IPS-18c (cell line): ENCODE measurements around the gene CSGALNACT2.
"Not testable (repeated sequence)": the region's sequence is repeated elsewhere in the genome, so short reads cannot be mapped to it uniquely, and the experiment has no call there.

ENCODE experiments used
- H3K4me3 ChIP-seq: 2 replicates; pipeline ENCODE4 v1.7.0; 2013; ENCODE audit warnings: low read depth, mild to moderate bottlenecking, low read length, moderate library complexity; ENCODE audit not compliant: insufficient read depth
- H3K9me3 ChIP-seq: one replicate; pipeline ENCODE4 v1.6.1; 2013; ENCODE audit warnings: mild to moderate bottlenecking, low read length, moderate library complexity; ENCODE audit not compliant: control insufficient read depth, insufficient read depth

The CSGALNACT2 gene

DNA sequence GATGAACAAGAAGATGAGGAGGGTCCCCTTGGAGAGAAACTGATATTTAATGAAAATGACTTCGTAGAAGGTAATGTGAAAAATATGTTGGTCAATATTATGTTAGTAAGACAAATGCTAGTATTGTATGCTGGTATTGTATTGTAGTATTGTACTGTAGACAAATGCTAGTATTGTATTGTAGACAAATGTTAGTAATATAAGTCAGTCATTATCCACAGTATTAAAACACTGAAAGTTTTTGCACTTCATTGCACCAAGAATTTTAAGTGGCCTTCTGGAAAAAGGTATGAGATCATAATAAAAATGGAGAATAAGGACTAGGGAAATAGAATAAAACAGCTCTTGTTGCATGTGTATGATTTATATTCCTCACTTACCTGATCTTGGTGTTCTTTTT is 17.5 kb downstream of the CSGALNACT2 start:
- no peak overlapping the region for H3K4me3 ChIP-seq
- no peaks in the 10 kb centered on the region for H3K9me3 ChIP-seq

DNA sequence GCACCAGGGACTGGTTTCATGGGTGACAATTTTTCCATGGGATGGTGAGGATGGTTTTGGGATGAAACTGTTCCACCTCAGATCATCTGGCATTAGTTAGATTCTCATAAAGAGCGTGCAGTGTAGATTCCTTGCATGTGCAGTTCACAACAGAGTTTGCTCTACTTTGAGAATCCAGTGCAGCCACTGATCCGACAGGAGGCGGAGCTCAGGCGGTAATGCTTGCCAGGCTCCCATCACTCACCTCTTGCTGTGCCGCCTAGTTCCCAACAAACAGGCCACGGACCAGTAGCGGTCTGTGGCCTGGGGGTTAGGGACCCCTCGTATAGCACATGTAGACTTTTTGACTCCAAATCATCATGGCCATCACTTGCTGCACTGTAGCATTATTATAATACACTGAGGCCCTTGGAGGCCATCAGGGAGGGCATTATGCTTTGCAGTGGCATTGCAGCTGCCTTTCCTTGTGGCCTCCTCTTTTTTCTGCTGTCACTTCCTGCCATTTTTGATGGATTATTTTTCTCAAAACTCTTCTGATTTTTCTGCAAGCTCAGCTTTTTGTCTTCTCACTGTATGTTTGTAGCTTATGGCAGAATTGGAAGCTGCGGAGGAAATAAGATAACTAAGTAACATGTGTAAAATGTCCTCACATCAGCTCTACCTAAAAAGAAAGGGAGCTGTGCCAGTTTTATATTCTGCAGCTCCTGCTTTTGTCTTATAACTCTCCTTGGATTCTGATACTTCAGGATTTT is 18.5 kb downstream of the CSGALNACT2 start:
- Histone ChIP-seq H3K4me3 (no peak overlapping the region), H3K9me3 (no peaks in the 10 kb centered on the region)

DNA sequence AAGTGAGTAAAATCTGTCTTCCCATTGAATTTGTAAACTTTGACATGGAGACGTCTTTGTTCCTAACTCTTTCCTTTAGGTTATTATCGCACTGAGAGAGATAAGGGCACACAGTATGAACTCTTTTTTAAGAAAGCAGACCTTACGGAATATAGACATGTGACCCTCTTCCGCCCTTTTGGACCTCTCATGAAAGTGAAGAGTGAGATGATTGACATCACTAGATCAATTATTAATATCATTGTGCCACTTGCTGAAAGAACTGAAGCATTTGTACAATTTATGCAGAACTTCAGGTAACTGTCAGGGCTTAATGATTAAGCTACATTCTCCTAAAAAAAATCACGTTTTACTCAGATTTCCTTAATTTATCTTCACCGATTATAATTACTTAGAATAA is 20.4 kb downstream of the CSGALNACT2 start:
- H3K9me3 ChIP-seq = no peaks in the 10 kb centered on the region

DNA sequence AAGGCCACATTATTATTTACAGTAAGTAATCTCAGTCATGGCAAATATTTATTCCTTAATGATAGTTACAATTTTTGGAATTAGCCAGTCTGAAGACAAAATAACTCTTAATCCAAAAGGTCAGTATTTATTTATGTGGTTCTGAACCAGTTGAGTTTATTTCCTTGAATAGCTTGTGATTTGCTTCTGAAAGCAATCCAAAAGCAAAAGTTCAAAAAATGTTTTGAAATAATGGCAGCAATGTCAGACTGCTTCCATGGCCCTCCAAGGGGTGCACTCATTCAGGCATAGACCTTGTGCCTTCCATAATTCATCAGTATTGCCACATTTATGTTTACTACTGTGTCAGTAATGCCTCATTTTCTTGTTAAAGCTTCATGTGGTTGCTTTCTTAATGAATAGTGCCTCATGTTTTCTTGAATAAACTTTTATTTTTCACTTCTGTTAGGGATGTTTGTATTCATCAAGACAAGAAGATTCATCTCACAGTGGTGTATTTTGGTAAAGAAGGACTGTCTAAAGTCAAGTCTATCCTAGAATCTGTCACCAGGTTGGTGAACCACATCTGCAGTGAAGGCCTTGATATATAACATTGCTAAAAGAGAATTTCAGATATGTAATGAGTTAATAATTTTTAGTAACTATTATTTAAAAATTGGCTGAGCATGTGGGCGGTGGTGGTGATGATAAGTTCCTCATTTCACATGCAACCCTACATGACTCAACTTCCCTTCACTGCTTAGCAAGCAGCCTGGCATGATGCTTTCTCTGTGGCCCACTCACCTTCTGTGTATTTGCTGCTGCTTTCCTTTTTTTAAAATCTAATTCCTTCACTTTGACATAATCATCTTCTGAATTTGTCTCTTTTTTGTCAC is 22.0 kb downstream of the CSGALNACT2 start:
- no peak overlapping the region for H3K4me3 ChIP-seq
- no peaks in the 10 kb centered on the region for H3K9me3 ChIP-seq

More for the DNA sequence above, 20.4 kb downstream of the CSGALNACT2 start:
- H3K4me3 ChIP-seq = no peak overlapping the region

DNA sequence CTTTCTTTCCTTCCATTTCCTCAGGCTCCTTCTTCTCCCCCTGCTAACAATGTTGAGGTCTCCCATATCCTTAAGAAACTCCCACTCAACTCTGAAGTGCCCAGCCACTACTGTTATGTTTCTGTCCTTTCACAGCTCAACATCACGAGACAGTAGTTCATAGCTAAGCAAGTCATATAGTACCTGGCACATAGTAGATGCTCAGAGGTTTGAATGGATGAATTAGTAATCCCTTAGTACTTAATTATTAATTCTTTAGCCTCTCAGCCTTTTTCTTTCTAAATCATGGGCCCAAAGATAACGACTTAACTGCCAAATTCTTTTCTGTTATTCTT is 22.6 kb downstream of the CSGALNACT2 start:
- Histone ChIP-seq H3K4me3 (no peak overlapping the region), H3K9me3 (no peaks in the 10 kb centered on the region)

DNA sequence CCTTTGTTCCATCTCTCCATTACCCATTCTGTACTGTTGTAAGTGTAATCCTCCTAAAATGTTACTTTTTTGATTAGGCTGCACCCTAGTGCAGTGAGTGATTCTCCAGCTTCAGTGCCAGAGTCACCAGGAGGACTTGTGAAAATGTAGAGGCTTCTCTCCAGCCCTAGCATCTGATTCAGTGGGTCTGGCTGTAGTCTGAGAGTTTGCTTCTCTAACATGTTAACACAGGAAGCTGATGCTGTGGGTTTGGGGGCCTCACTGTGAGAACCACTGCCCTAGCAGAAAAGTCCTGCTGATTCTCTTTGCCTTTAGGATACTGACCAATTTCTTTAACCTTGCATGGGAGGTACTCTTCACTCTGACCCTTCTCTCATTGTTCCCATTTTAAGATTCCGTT is 24.4 kb downstream of the CSGALNACT2 start:
- no peak overlapping the region for H3K4me3 ChIP-seq
- H3K9me3 ChIP-seq = no peaks in the 10 kb centered on the region

DNA sequence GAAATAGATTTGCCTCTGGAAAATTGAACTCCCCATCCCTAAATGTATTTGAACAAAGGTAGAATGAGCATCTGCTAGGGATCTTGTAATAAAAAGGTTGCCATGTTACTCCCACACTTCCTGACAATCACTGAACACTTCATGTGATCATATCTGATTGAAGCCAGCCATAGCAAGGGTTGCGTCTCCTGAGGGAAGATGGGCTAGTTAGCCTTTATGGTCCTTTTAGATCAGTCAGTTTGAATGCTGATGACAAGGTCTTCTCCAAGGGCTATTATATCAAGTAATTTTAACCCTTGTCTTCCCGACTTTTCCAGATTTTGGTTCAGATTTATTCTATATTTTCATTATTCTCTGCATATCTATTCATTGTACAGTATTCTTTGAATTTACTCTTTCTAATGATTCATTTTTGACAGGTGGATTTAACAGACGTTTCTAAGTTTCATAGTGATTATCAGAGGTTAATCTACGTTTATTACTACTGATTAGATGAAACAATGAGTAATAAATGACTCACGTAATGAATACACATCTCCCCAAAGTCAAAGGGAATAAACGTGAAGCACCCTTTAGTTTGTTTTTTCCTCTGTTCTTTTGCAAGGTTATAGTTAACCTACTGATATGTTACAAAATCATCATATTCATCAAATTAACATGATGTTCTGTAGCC is 28.1 kb downstream of the CSGALNACT2 start:
- Histone ChIP-seq H3K4me3 (no peak overlapping the region), H3K9me3 (no peaks in the 10 kb centered on the region)

DNA sequence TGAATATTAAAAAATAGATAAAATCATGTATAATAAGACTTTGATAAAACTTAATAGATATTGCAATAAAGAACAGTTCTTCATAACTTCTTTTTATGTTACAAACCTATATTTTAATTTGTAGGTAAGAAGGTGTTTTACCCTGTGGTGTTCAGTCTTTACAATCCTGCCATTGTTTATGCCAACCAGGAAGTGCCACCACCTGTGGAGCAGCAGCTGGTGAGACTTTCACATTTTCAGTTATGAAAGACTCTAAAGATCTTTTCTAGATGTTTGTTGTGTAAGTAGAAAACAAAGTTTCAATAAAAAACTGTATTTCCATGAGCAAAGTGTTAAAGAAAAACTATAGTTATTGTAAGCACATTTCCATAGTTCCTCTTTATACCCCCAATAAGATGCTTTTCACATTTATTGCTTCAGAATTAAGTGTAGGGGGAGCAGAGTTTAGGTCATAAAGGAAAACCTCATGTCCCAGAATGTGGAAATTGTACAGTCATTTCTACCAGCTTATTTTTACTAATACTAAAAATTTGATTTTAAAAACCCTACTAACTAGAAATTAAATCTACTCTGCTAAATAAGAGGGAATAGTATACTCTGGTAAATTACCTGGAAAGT is 28.7 kb downstream of the CSGALNACT2 start:
- no peaks in the 10 kb centered on the region for H3K9me3 ChIP-seq
- no peak overlapping the region for H3K4me3 ChIP-seq

DNA sequence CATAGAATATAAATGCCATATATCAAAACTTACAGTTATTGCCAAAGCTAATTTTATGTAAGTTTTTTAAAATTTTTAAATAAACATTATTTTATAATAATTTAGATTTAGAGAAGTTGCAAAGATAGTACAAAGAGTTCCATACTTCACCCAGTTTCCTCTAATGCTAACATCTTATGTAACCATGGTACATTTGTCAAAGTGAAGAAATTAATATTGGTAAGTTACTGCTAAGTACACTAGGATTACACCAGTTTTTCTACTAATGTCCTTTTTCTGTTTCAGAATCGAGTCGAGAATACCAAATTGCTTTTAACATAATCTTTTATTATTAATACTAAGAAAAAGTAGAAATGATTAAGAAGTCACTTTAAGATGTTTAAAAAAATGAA is 29.2 kb downstream of the CSGALNACT2 start:
- H3K4me3 ChIP-seq = no peak overlapping the region
- no peaks in the 10 kb centered on the region for H3K9me3 ChIP-seq

DNA sequence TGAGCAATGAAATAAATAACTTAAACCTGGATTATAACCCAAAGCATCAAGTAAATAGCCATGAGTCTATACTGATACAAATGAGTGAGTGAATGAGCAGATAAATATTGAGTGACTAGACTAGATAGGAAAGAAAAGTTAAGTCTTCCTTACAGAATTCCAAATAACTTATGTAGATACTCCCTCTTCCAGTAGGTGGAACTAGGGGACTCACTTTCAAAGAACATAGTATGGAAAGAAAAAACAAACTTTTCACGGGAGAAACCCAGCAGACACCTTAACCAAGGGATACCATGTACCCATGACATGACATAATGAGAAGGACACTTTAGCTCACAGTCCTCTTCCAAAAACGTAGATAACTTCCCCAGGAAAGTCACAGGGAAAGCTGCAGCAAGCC is 32.2 kb downstream of the CSGALNACT2 start:
- Histone ChIP-seq H3K9me3 (peaks cover 2% of the 10 kb centered on the region), H3K4me3 (no peak overlapping the region)

DNA sequence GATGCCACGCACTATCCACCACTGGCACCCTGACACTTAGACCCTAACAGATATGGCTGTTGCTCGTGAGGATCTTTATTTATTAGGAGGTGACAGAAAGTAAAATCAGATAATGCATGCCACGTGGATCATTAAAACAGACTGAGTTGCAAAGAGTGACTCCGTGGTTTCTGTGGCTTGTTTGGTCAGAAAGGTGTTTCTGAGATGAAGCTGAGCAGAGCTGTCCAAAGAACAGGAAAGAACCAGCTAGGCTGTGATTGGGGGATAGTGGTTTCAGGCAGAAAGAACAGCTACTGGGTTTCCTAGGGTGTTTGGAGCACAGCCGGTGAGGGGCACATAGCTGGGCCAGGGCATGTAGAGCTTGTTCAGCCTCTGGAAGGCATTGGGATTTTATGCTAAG is 34.4 kb downstream of the CSGALNACT2 start:
- H3K4me3 ChIP-seq = no peak overlapping the region
- H3K9me3 ChIP-seq = peaks cover 2% of the 10 kb centered on the region

DNA sequence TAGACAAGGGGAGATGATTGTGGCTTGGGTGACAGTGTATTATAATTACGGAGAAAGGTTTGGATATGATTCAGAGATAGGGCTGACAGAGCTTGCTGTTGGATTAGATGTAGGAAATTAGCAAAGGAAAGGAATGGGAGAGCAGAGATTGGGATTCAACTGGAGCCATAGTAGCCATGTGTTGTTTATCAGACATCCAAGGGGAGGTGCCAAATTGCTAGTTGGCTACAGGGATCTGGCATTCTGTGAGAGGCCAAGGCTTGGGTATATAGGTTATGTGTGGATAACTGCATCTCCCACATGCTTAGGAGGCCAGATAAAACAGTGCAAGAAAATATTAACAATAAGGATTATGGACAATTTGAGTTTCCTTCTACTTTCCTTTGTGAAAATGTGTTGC is 34.9 kb downstream of the CSGALNACT2 start:
- Histone ChIP-seq H3K9me3 (peaks cover 2% of the 10 kb centered on the region), H3K4me3 (no peak overlapping the region)

DNA sequence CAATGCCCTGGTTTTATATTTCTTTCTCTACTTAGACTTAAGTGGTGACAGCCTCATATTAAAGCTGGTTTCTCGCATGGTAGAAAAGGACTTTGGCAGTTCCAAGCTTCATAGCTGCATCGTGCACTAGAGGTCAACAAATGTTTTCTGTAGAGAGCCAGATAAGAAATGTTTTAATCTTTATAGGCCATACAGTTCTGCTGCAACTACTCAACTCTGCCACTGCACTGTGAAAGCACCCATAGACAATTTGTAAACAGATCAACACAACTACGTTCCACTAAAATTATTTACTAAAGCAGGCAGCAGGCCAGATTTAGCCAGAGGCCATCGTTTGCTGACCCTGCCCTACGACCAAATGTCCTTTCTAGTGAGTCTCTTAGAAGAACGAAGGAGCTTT is 36.7 kb downstream of the CSGALNACT2 start:
- H3K4me3 ChIP-seq = no peak overlapping the region
- peaks cover 2% of the 10 kb centered on the region for H3K9me3 ChIP-seq

DNA sequence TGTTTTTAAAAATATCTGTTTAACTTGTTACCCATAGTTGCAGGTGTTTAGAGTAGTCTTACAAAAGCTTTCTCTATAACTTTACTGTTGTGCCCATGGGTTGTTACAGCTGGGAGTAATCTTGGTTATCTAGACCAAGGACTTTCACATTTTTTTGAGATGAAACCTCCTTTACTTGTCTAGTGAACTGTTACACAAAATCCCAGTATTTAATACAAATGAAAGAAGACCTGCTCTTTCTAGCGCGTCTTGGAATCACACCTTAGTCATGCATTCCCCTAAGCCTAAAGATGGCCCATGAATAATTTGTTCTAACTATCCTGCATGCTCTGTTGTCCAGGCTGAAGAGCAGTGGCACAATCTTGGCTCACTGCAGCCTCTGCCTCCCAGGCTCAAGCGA is 38.0 kb downstream of the CSGALNACT2 start:
- H3K9me3 ChIP-seq = peaks cover 2% of the 10 kb centered on the region

DNA sequence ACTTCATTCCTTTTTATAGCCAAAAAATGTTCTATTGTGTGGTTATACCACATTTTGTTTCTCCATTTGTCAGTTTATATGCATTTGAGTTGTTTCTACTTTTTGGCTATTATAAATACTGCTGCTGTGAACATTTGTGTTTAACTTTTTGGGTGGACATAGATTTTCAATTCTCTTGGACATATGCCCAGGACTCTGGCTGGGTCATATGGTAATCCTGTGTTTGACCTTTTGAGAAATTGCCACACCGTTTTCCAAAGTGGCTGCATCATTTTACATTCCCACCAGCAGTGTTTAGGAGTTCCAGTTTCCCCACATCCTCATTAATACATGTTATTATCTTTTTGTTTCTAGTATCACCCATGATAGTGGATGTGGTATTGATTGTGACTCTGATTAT is 39.4 kb downstream of the CSGALNACT2 start:
- Histone ChIP-seq H3K4me3 (no peak overlapping the region), H3K9me3 (peaks cover 2% of the 10 kb centered on the region)

More for the DNA sequence above, 38.0 kb downstream of the CSGALNACT2 start:
- H3K4me3 ChIP-seq = no peak overlapping the region

DNA sequence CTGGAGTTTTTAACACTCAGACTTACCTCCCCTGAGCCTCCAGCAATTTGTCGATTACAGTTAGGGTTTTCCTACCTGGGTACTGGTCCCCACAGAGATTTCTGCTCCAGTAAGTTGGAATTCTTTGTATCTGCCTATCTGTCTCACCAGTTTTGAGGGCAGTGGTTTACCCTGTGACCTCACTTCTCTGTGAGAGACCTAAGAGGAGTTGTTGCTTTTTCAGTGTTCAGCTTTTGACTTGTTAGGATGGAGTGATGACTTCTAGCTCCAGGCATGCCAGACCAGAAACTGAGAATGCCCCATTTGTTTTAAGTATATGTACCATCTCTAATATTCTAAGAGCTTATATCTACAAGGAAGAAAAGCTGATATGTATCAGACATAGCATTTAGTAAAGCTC is 42.9 kb downstream of the CSGALNACT2 start:
- Histone ChIP-seq H3K9me3 (no peaks in the 10 kb centered on the region), H3K4me3 (no peak overlapping the region)

DNA sequence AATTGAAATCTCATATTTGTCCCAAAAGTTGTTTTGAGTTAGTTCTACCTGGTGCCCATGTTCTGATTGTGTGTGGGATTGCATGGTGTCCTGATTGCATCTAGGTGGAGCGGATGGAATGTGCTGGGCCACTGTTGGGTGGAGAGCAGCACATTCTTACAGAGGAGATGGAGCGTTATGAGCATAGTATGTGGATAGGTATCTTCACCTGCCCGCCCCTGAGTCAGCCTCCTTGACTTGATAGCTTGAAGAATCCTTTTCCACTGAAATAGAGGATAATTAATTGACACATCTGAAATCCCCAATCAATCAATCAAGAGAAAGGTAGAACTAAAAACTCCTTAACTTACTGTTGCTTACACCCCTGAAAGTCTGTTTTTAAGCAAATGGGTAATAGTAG is 45.5 kb downstream of the CSGALNACT2 start:
- not testable (repeated sequence) for H3K4me3 ChIP-seq, H3K9me3 ChIP-seq
